ENCODE measurements around the gene KRTAP12-1.
"Not testable (repeated sequence)": the region's sequence is repeated elsewhere in the genome, so short reads cannot be mapped to it uniquely, and the experiment has no call there.

The KRTAP12-1 gene

GRCh38 chr21:44646366-44647221 lies 35.4 kb downstream of the KRTAP12-1 start, which contains the start of gene KRTAP10-11:
Gene KRTAP10-11 (plus strand): TSS chr21:44646414. CDS start chr21:44646459, 45 bp downstream.
- H3K9ac ChIP-seq (ENCODE audit: low read depth in 1 of 2, low read length in 2 of 2); H3K27me3 ChIP-seq (ENCODE audit: control insufficient read depth in 2 of 2, insufficient read depth in 2 of 2, low read length in 2 of 2); H3K9me3 ChIP-seq (ENCODE audit: control insufficient read depth in 2 of 2, low read length in 2 of 2); H3K27ac ChIP-seq (ENCODE audit: low read depth in 2 of 2, low read length in 2 of 2); H3K4me1 ChIP-seq (ENCODE audit: control insufficient read depth in 2 of 2, insufficient read depth in 2 of 2, low read length in 2 of 2); H3K4me3 ChIP-seq (ENCODE audit: low read length in 2 of 2); H3K36me3 ChIP-seq (ENCODE audit: control insufficient read depth in 2 of 2, insufficient read depth in 2 of 2, low read length in 2 of 2): not testable (repeated sequence)

GRCh38 chr21:44644878-44645277 lies 37.1 kb downstream of the KRTAP12-1 start:
- Histone ChIP-seq H3K27me3 (ENCODE audit: control insufficient read depth in 2 of 2, insufficient read depth in 2 of 2, low read length in 2 of 2) (no peaks in the 10 kb centered on the region), H3K9me3 (ENCODE audit: control insufficient read depth in 2 of 2, low read length in 2 of 2) (peaks cover 0 to 5% of the 10 kb centered on the region in 2 donors), H3K27ac (ENCODE audit: low read depth in 2 of 2, low read length in 2 of 2) (no peak overlapping the region), H3K9ac (ENCODE audit: low read depth in 1 of 2, low read length in 2 of 2) (no peak overlapping the region), H3K4me3 (ENCODE audit: low read length in 2 of 2) (no peak overlapping the region), H3K36me3 (ENCODE audit: control insufficient read depth in 2 of 2, insufficient read depth in 2 of 2, low read length in 2 of 2) (no peaks in the 10 kb centered on the region), H3K4me1 (ENCODE audit: control insufficient read depth in 2 of 2, insufficient read depth in 2 of 2, low read length in 2 of 2) (no peaks in the 10 kb centered on the region)

GRCh38 chr21:44643741-44644310 lies 38.1 kb downstream of the KRTAP12-1 start:
- no peak overlapping the region for H3K27ac ChIP-seq (ENCODE audit: low read depth in 2 of 2, low read length in 2 of 2)
- H3K4me1 ChIP-seq (ENCODE audit: control insufficient read depth in 2 of 2, insufficient read depth in 2 of 2, low read length in 2 of 2), result no peaks in the 10 kb centered on the region
- H3K36me3 ChIP-seq (ENCODE audit: control insufficient read depth in 2 of 2, insufficient read depth in 2 of 2, low read length in 2 of 2), result no peaks in the 10 kb centered on the region
- no peaks in the 10 kb centered on the region for H3K27me3 ChIP-seq (ENCODE audit: control insufficient read depth in 2 of 2, insufficient read depth in 2 of 2, low read length in 2 of 2)
- no peak overlapping the region for H3K4me3 ChIP-seq (ENCODE audit: low read length in 2 of 2)
- H3K9me3 ChIP-seq (ENCODE audit: control insufficient read depth in 2 of 2, low read length in 2 of 2), result peaks cover 0 to 5% of the 10 kb centered on the region in 2 donors
- H3K9ac ChIP-seq (ENCODE audit: low read depth in 1 of 2, low read length in 2 of 2), result no peak overlapping the region

- H3K4me3 ChIP-seq (ENCODE audit: low read length in 2 of 2), result no peak overlapping the region
- H3K27me3 ChIP-seq (ENCODE audit: control insufficient read depth in 2 of 2, insufficient read depth in 2 of 2, low read length in 2 of 2), result no peaks in the 10 kb centered on the region
- no peaks in the 10 kb centered on the region for H3K36me3 ChIP-seq (ENCODE audit: control insufficient read depth in 2 of 2, insufficient read depth in 2 of 2, low read length in 2 of 2)
- H3K4me1 ChIP-seq (ENCODE audit: control insufficient read depth in 2 of 2, insufficient read depth in 2 of 2, low read length in 2 of 2), result no peaks in the 10 kb centered on the region
- H3K27ac ChIP-seq (ENCODE audit: low read depth in 2 of 2, low read length in 2 of 2), result no peak overlapping the region
- peaks cover 0 to 5% of the 10 kb centered on the region in 2 donors for H3K9me3 ChIP-seq (ENCODE audit: control insufficient read depth in 2 of 2, low read length in 2 of 2)
- H3K9ac ChIP-seq (ENCODE audit: low read depth in 1 of 2, low read length in 2 of 2), result no peak overlapping the region
Measured at GRCh38 chr21:44640761-44641160, 41.2 kb downstream of the KRTAP12-1 start.

GRCh38 chr21:44639331-44639655 lies 42.7 kb downstream of the KRTAP12-1 start:
- Histone ChIP-seq H3K4me3 (ENCODE audit: low read length in 2 of 2) (no peak overlapping the region), H3K27ac (ENCODE audit: low read depth in 2 of 2, low read length in 2 of 2) (no peak overlapping the region), H3K4me1 (ENCODE audit: control insufficient read depth in 2 of 2, insufficient read depth in 2 of 2, low read length in 2 of 2) (no peaks in the 10 kb centered on the region), H3K9me3 (ENCODE audit: control insufficient read depth in 2 of 2, low read length in 2 of 2) (no peaks in the 10 kb centered on the region), H3K9ac (ENCODE audit: low read depth in 1 of 2, low read length in 2 of 2) (no peak overlapping the region), H3K36me3 (ENCODE audit: control insufficient read depth in 2 of 2, insufficient read depth in 2 of 2, low read length in 2 of 2) (no peaks in the 10 kb centered on the region), H3K27me3 (ENCODE audit: control insufficient read depth in 2 of 2, insufficient read depth in 2 of 2, low read length in 2 of 2) (no peaks in the 10 kb centered on the region)

GRCh38 chr21:44638506-44639330 lies 43.2 kb downstream of the KRTAP12-1 start:
- not testable (repeated sequence) for H3K27ac ChIP-seq (ENCODE audit: low read depth in 2 of 2, low read length in 2 of 2); H3K4me3 ChIP-seq (ENCODE audit: low read length in 2 of 2); H3K4me1 ChIP-seq (ENCODE audit: control insufficient read depth in 2 of 2, insufficient read depth in 2 of 2, low read length in 2 of 2); H3K9ac ChIP-seq (ENCODE audit: low read depth in 1 of 2, low read length in 2 of 2); H3K27me3 ChIP-seq (ENCODE audit: control insufficient read depth in 2 of 2, insufficient read depth in 2 of 2, low read length in 2 of 2); H3K9me3 ChIP-seq (ENCODE audit: control insufficient read depth in 2 of 2, low read length in 2 of 2); H3K36me3 ChIP-seq (ENCODE audit: control insufficient read depth in 2 of 2, insufficient read depth in 2 of 2, low read length in 2 of 2)

GRCh38 chr21:44637851-44638348 lies 44.1 kb downstream of the KRTAP12-1 start:
- not testable (repeated sequence) for H3K4me1 ChIP-seq (ENCODE audit: control insufficient read depth in 2 of 2, insufficient read depth in 2 of 2, low read length in 2 of 2); H3K36me3 ChIP-seq (ENCODE audit: control insufficient read depth in 2 of 2, insufficient read depth in 2 of 2, low read length in 2 of 2); H3K27ac ChIP-seq (ENCODE audit: low read depth in 2 of 2, low read length in 2 of 2); H3K27me3 ChIP-seq (ENCODE audit: control insufficient read depth in 2 of 2, insufficient read depth in 2 of 2, low read length in 2 of 2); H3K9ac ChIP-seq (ENCODE audit: low read depth in 1 of 2, low read length in 2 of 2); H3K4me3 ChIP-seq (ENCODE audit: low read length in 2 of 2); H3K9me3 ChIP-seq (ENCODE audit: control insufficient read depth in 2 of 2, low read length in 2 of 2)

GRCh38 chr21:44637018-44637850 lies 44.7 kb downstream of the KRTAP12-1 start, which contains the start of gene KRTAP10-10:
Gene KRTAP10-10 (plus strand): TSS chr21:44637356. CDS start chr21:44637418, 62 bp downstream.
- Histone ChIP-seq H3K36me3 (ENCODE audit: control insufficient read depth in 2 of 2, insufficient read depth in 2 of 2, low read length in 2 of 2) (no peaks in the 10 kb centered on the region), H3K9ac (ENCODE audit: low read depth in 1 of 2, low read length in 2 of 2) (no peak within 1 kb of the TSS), H3K9me3 (ENCODE audit: control insufficient read depth in 2 of 2, low read length in 2 of 2) (no peaks in the 10 kb centered on the region), H3K27me3 (ENCODE audit: control insufficient read depth in 2 of 2, insufficient read depth in 2 of 2, low read length in 2 of 2) (no peaks in the 10 kb centered on the region), H3K4me1 (ENCODE audit: control insufficient read depth in 2 of 2, insufficient read depth in 2 of 2, low read length in 2 of 2) (no peaks in the 10 kb centered on the region), H3K27ac (ENCODE audit: low read depth in 2 of 2, low read length in 2 of 2) (no peak within 1 kb of the TSS), H3K4me3 (ENCODE audit: low read length in 2 of 2) (no peak within 1 kb of the TSS)

GRCh38 chr21:44636209-44637017 lies 45.5 kb downstream of the KRTAP12-1 start:
- Histone ChIP-seq H3K36me3 (ENCODE audit: control insufficient read depth in 2 of 2, insufficient read depth in 2 of 2, low read length in 2 of 2) (no peaks in the 10 kb centered on the region), H3K4me1 (ENCODE audit: control insufficient read depth in 2 of 2, insufficient read depth in 2 of 2, low read length in 2 of 2) (no peaks in the 10 kb centered on the region), H3K9me3 (ENCODE audit: control insufficient read depth in 2 of 2, low read length in 2 of 2) (no peaks in the 10 kb centered on the region), H3K9ac (ENCODE audit: low read depth in 1 of 2, low read length in 2 of 2) (no peak overlapping the region), H3K4me3 (ENCODE audit: low read length in 2 of 2) (no peak overlapping the region), H3K27me3 (ENCODE audit: control insufficient read depth in 2 of 2, insufficient read depth in 2 of 2, low read length in 2 of 2) (no peaks in the 10 kb centered on the region), H3K27ac (ENCODE audit: low read depth in 2 of 2, low read length in 2 of 2) (no peak overlapping the region)

Measured in mucosa of rectum (tissue), 2 donors.